Panc1 (cell line): Measurements from ENCODE around the gene MRPL42. TPM values are rescaled to one million over a fixed set of nuclear protein-coding genes. Genes with fewer than 3 reads are reported as not detected.

ENCODE experiments used
- ATAC-seq: fragments of 200-7000 bp; cut with Tn5 transposase; 2 replicates; pipeline ENCODE4 v1.9.1; 2020; ENCODE audit warnings: mild to moderate bottlenecking, moderate library complexity
- BruUV-seq: library from RNA; stranded (reverse); fragments of 400-500 nt; replicated peaks from 2 replicates; lab custom pipeline; 2021; lab: Mats Ljungman, UMichigan
- CTCF ChIA-PET: fragments of 300-600 bp; sonication (Branson Sonifier 250); formaldehyde crosslinking; loops from one replicate; lab custom pipeline; 2022; ENCODE audit warnings: antibody characterized with exemption; lab: Charles Lee
- POLR2A ChIA-PET: fragments of 300-600 bp; sonication (Branson Sonifier 250); formaldehyde crosslinking; loops from one replicate; lab custom pipeline; 2022; ENCODE audit warnings: antibody characterized with exemption; lab: Charles Lee
- DNase-seq: peaks from one replicate; pipeline ENCODE4 v3.0.0-alpha.2; 2010; ENCODE audit warnings: low read depth, low spot score
- H3K27ac ChIP-seq: 2 replicates; pipeline ENCODE4 v1.5.1; 2011; ENCODE audit warnings: mild to moderate bottlenecking, low read length, inconsistent platforms
- H3K27me3 ChIP-seq: fragments of 200-500 bp; sonication (Bioruptor generic); 2 replicates; pipeline ENCODE4 v1.6.0; 2014; ENCODE audit warnings: low read length, inconsistent platforms; ENCODE audit not compliant: control insufficient read depth, insufficient read depth
- H3K36me3 ChIP-seq: fragments of 200-500 bp; sonication (Bioruptor generic); 2 replicates; pipeline ENCODE4 v1.5.1; 2014; ENCODE audit warnings: inconsistent platforms, mild to moderate bottlenecking, low read length, moderate library complexity; ENCODE audit not compliant: control insufficient read depth, insufficient read depth
- H3K4me1 ChIP-seq: 2 replicates; pipeline ENCODE4 v1.5.1; 2011; ENCODE audit warnings: inconsistent platforms, mild to moderate bottlenecking, low read length, moderate library complexity; ENCODE audit not compliant: control insufficient read depth, insufficient read depth
- H3K4me3 ChIP-seq, 2 experiments: 2 replicates each; pipeline ENCODE4 v1.5.1; 2011 to 2012; ENCODE audit warnings: low read depth in 2 of 2, low read length in 2 of 2, mild to moderate bottlenecking in 2 of 2, inconsistent platforms in 1 of 2, moderate library complexity in 1 of 2
- H3K9me3 ChIP-seq: fragments of 200-500 bp; sonication (Bioruptor generic); 2 replicates; pipeline ENCODE4 v1.5.1; 2014; ENCODE audit warnings: low read depth, mild to moderate bottlenecking, inconsistent platforms, low read length, moderate library complexity; ENCODE audit not compliant: control insufficient read depth, insufficient read depth
- POLR2AphosphoS5 ChIP-seq: IDR thresholded peaks from 2 replicates; pipeline ENCODE4 v1.6.1; 2012; ENCODE audit warnings: mild to moderate bottlenecking, low read depth, low read length, moderate library complexity
- SIN3A ChIP-seq: IDR thresholded peaks from 2 replicates; pipeline ENCODE4 v1.6.1; 2012; ENCODE audit warnings: low read depth, mild to moderate bottlenecking, low read length, moderate library complexity, borderline replicate concordance; ENCODE audit not compliant: insufficient read depth
- TCF7L2 ChIP-seq: IDR thresholded peaks from 2 replicates; pipeline ENCODE4 v1.6.1; 2011; ENCODE audit warnings: mild to moderate bottlenecking, low read depth, low read length, inconsistent platforms
- in situ Hi-C: cut with HindIII; loops from 2 replicates; pipeline ENCODE4 v1.10.0; 2016; ENCODE audit warnings: low sequenced_read_pairs, low pct_unique_long_range_greater_than_20kb
- intact Hi-C: fragments of 100-400 bp; cut with micrococcal nuclease; formaldehyde crosslinking; loops from one replicate; pipeline ENCODE4 v1.10.0; 2022; ENCODE audit not compliant: unreplicated experiment
- total RNA-seq: library from RNA; stranded (reverse); gene quantifications from one replicate; pipeline ENCODE4 v1.2.1, GENCODE V29; 2021; ENCODE audit not compliant: unreplicated experiment
- TF ChIP-seq, protein P1 (sequence below), 2 experiments: IDR thresholded peaks; 2 replicates each; pipeline ENCODE4 v1.6.1; 2011 to 2012; ENCODE audit warnings: low read depth in 2 of 2, control low read depth in 1 of 2, low read length in 1 of 2, mild to moderate bottlenecking in 1 of 2, moderate library complexity in 1 of 2; ENCODE audit not compliant: insufficient read depth in 1 of 2
- TF ChIP-seq, protein P2 (sequence below): fragments of 450-650 bp; IDR thresholded peaks from 2 replicates; pipeline ENCODE4 v1.5.1; 2017; ENCODE audit warnings: mild to moderate bottlenecking

The MRPL42 gene
- total RNA-seq, 1 experiment from 2014 or later, result 92.4 TPM

GRCh38 chr12:93434256-93434865 is 33.0 kb upstream of the MRPL42 start:
- H3K9me3 ChIP-seq, result no peaks in the 10 kb centered on the region
- intact Hi-C loops (no loop called here), in situ Hi-C loops (no loop called here)
- ATAC-seq (no peak), DNase-seq (no peak)
- H3K36me3 ChIP-seq, result no peaks in the 10 kb centered on the region
- ChIA-PET POLR2A (no interaction called here), CTCF (no interaction called here)
- H3K27ac ChIP-seq, result no peak overlapping the region
- BruUV-seq, result no TSS peak
- H3K4me3 ChIP-seq, result no peak overlapping the region
- H3K27me3 ChIP-seq, result no peaks in the 10 kb centered on the region
- peaks cover 16% of the 10 kb centered on the region for H3K4me1 ChIP-seq
- TF ChIP-seq TCF7L2 (no peak), SIN3A (no peak), POLR2AphosphoS5 (no peak)
- TF ChIP-seq, protein P1, sequence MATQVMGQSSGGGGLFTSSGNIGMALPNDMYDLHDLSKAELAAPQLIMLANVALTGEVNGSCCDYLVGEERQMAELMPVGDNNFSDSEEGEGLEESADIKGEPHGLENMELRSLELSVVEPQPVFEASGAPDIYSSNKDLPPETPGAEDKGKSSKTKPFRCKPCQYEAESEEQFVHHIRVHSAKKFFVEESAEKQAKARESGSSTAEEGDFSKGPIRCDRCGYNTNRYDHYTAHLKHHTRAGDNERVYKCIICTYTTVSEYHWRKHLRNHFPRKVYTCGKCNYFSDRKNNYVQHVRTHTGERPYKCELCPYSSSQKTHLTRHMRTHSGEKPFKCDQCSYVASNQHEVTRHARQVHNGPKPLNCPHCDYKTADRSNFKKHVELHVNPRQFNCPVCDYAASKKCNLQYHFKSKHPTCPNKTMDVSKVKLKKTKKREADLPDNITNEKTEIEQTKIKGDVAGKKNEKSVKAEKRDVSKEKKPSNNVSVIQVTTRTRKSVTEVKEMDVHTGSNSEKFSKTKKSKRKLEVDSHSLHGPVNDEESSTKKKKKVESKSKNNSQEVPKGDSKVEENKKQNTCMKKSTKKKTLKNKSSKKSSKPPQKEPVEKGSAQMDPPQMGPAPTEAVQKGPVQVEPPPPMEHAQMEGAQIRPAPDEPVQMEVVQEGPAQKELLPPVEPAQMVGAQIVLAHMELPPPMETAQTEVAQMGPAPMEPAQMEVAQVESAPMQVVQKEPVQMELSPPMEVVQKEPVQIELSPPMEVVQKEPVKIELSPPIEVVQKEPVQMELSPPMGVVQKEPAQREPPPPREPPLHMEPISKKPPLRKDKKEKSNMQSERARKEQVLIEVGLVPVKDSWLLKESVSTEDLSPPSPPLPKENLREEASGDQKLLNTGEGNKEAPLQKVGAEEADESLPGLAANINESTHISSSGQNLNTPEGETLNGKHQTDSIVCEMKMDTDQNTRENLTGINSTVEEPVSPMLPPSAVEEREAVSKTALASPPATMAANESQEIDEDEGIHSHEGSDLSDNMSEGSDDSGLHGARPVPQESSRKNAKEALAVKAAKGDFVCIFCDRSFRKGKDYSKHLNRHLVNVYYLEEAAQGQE (IDR thresholded peaks at IDR 0.05; ENCODE audit: insufficient read depth in 1 of 2, low read depth in 2 of 2, low read length in 1 of 2), result no peak
- TF ChIP-seq, protein P2, sequence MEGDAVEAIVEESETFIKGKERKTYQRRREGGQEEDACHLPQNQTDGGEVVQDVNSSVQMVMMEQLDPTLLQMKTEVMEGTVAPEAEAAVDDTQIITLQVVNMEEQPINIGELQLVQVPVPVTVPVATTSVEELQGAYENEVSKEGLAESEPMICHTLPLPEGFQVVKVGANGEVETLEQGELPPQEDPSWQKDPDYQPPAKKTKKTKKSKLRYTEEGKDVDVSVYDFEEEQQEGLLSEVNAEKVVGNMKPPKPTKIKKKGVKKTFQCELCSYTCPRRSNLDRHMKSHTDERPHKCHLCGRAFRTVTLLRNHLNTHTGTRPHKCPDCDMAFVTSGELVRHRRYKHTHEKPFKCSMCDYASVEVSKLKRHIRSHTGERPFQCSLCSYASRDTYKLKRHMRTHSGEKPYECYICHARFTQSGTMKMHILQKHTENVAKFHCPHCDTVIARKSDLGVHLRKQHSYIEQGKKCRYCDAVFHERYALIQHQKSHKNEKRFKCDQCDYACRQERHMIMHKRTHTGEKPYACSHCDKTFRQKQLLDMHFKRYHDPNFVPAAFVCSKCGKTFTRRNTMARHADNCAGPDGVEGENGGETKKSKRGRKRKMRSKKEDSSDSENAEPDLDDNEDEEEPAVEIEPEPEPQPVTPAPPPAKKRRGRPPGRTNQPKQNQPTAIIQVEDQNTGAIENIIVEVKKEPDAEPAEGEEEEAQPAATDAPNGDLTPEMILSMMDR, result no peak

- in situ Hi-C loops (no loop called here), intact Hi-C loops (no loop called here)
- H3K36me3 ChIP-seq, result no peaks in the 10 kb centered on the region; the same call in 1 of the 2 replicates
- no peaks in the 10 kb centered on the region for H3K27me3 ChIP-seq
- peaks cover 31% of the 10 kb centered on the region for H3K4me1 ChIP-seq
- DNase-seq (no peak), ATAC-seq (no peak)
- no peaks in the 10 kb centered on the region for H3K9me3 ChIP-seq
- POLR2A ChIA-PET, result no interaction called here
- no TSS peak for BruUV-seq
- no peak overlapping the region for H3K27ac ChIP-seq
- TF ChIP-seq POLR2AphosphoS5, result no peak
- TF ChIP-seq, protein P2, result no peak
- TF ChIP-seq TCF7L2, result no peak
- TF ChIP-seq, protein P1 (IDR thresholded peaks at IDR 0.05; ENCODE audit: insufficient read depth in 1 of 2, low read depth in 2 of 2, low read length in 1 of 2), result no peak
- no peak for TF ChIP-seq SIN3A
- no peak overlapping the region for H3K4me3 ChIP-seq
- CTCF ChIA-PET, result no interaction called here
These were observed 28.9 kb upstream of the MRPL42 start for GRCh38 chr12:93438266-93439050.
